Cardiac muscle cell (in vitro differentiated cells and primary cell): ENCODE data around the gene KIR2DL1. TPM values are rescaled to one million over a fixed set of nuclear protein-coding genes. Genes with fewer than 3 reads are reported as not detected.
"Not testable (repeated sequence)": the region's sequence is repeated elsewhere in the genome, so short reads cannot be mapped to it uniquely, and the experiment has no call there.

Experiments
- DNase-seq, 2 donors: peaks; one replicate each; pipeline versions ENCODE4 v3.0.0 to v3.0.0-alpha.2; 2010 to 2017; ENCODE audit warnings: low read depth in 1 of 2, low spot score in 1 of 2
- H3K27ac ChIP-seq: fragments of 200-600 bp; sonication (generic); 2 replicates; pipeline ENCODE4 v1.5.1; 2016
- H3K27me3 ChIP-seq: fragments of 200-600 bp; sonication (generic); 2 replicates; pipeline ENCODE4 v1.6.0; 2016; ENCODE audit warnings: control low read depth
- H3K36me3 ChIP-seq: fragments of 200-600 bp; sonication (generic); 2 replicates; pipeline ENCODE4 v1.5.1; 2016; ENCODE audit warnings: control low read depth
- H3K4me1 ChIP-seq: fragments of 200-600 bp; sonication (generic); 2 replicates; pipeline ENCODE4 v1.8.1; 2017; ENCODE audit warnings: low read depth, mild to moderate bottlenecking, mixed run types
- H3K4me3 ChIP-seq: fragments of 200-600 bp; sonication (generic); 2 replicates; pipeline ENCODE4 v1.5.1; 2016; ENCODE audit warnings: mild to moderate bottlenecking
- H3K9me3 ChIP-seq: fragments of 200-600 bp; sonication (generic); 2 replicates; pipeline ENCODE4 v1.5.1; 2017; ENCODE audit warnings: low read depth, mild to moderate bottlenecking, control low read depth
- CTCF ChIP-seq: IDR thresholded peaks from 2 replicates; pipeline ENCODE4 v1.5.1; 2012; ENCODE audit warnings: low read depth, mild to moderate bottlenecking, low read length
- polyA plus RNA-seq: library from polyadenylated mRNA; unstranded; fragments of >200 nt; fragmentation: Nextera tagmentation; extraction: Ambion mirVana; gene quantifications from 2 replicates; pipeline ENCODE4 v1.2.1, GENCODE V29; 2016
- total RNA-seq: library from RNA; depleted of rRNA; stranded (reverse); fragments of >200 nt; gene quantifications from 2 replicates; pipeline ENCODE4 v1.2.3, GENCODE V29; 2016

The KIR2DL1 gene
- total and polyA plus RNA-seq, 2 experiments from 2014 or later, result not detected

- no peak for TF ChIP-seq CTCF
- no peak overlapping the region for H3K27ac ChIP-seq
- H3K4me1 ChIP-seq, result no peaks in the 10 kb centered on the region
- no peak overlapping the region for H3K4me3 ChIP-seq
- no peaks in the 10 kb centered on the region for H3K27me3 ChIP-seq
- no peak for DNase-seq
- no peaks in the 10 kb centered on the region for H3K9me3 ChIP-seq
- no peaks in the 10 kb centered on the region for H3K36me3 ChIP-seq
Measured at GRCh38 chr19:54729416-54730188, 40.0 kb upstream of the KIR2DL1 start.

DNA sequence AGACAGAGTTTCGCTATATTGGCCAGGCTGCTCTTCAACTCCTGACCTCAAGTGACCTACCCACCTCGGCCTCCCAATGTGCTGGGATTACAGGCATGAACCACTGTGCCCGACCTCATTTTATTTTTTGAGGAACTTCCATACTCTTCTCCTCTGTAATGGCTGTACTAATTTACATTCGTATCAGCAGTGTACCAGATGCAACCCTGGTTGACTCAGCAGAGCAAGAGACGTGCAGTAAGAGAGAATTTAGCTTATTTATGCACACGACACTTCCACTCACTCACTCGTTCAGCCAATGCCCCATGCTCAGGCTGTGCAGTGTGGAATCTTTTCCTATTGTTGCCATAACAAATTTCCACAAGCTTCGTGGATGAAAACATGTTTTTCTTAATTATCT lies 38.4 kb upstream of the KIR2DL1 start:
- H3K4me1 ChIP-seq, result no peaks in the 10 kb centered on the region
- H3K27me3 ChIP-seq, result no peaks in the 10 kb centered on the region
- no peak overlapping the region for H3K4me3 ChIP-seq
- DNase-seq, result no peak
- TF ChIP-seq CTCF, result no peak
- H3K36me3 ChIP-seq, result no peaks in the 10 kb centered on the region
- H3K27ac ChIP-seq, result no peak overlapping the region
- H3K9me3 ChIP-seq, result no peaks in the 10 kb centered on the region

DNA sequence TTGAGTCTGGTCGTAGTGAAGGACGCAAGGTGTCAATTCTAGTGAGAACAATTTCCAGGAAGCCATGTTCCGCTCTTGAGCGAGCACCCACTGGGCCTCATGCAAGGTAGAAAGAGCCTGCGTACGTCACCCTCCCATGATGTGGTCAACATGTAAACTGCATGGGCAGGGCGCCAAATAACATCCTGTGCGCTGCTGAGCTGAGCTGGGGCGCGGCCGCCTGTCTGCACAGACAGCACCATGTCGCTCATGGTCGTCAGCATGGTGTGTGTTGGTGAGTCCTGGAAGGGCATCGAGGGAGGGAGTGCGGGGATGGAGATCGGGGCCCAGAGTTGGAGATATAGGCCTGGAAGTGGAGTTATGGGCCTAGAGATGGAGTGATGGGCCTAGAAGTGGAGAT lies 31.3 kb upstream of the KIR2DL1 start, which contains the start of gene KIR2DL3:
KIR2DL3 (plus strand) TSS at position 208 of the 400 bp plus-strand sequence; CDS start at position 241, 33 bp downstream.
- not testable (repeated sequence) for DNase-seq, H3K36me3 ChIP-seq, H3K9me3 ChIP-seq, H3K27me3 ChIP-seq, H3K4me1 ChIP-seq, H3K4me3 ChIP-seq, H3K27ac ChIP-seq

GRCh38 chr19:54738715-54739114 lies 30.9 kb upstream of the KIR2DL1 start:
- DNase-seq, result no peak
- Histone ChIP-seq H3K4me3 (no peak overlapping the region), H3K9me3 (no peaks in the 10 kb centered on the region), H3K4me1 (no peaks in the 10 kb centered on the region), H3K27ac (no peak overlapping the region), H3K27me3 (no peaks in the 10 kb centered on the region), H3K36me3 (no peaks in the 10 kb centered on the region)
- TF ChIP-seq CTCF, result no peak

- no peak for DNase-seq
- no peak overlapping the region for H3K27ac ChIP-seq
- H3K9me3 ChIP-seq, result no peaks in the 10 kb centered on the region
- TF ChIP-seq CTCF, result no peak
- no peaks in the 10 kb centered on the region for H3K4me1 ChIP-seq
- no peaks in the 10 kb centered on the region for H3K36me3 ChIP-seq
- no peaks in the 10 kb centered on the region for H3K27me3 ChIP-seq
- no peak overlapping the region for H3K4me3 ChIP-seq
Measured at GRCh38 chr19:54739587-54740497, 29.8 kb upstream of the KIR2DL1 start.

DNA sequence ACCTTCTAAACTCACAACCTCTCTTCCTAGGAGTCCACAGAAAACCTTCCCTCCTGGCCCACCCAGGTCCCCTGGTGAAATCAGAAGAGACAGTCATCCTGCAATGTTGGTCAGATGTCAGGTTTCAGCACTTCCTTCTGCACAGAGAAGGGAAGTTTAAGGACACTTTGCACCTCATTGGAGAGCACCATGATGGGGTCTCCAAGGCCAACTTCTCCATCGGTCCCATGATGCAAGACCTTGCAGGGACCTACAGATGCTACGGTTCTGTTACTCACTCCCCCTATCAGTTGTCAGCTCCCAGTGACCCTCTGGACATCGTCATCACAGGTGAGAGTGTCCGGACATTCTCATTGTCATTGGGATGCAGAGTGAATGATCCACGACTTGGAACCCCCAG lies 27.6 kb upstream of the KIR2DL1 start:
- H3K27ac ChIP-seq, H3K4me1 ChIP-seq, H3K27me3 ChIP-seq, DNase-seq, H3K36me3 ChIP-seq, H3K4me3 ChIP-seq, H3K9me3 ChIP-seq: not testable (repeated sequence)

- not testable (repeated sequence) for H3K27ac ChIP-seq, DNase-seq, H3K9me3 ChIP-seq, H3K27me3 ChIP-seq, H3K4me3 ChIP-seq, H3K4me1 ChIP-seq, H3K36me3 ChIP-seq
Measured at GRCh38 chr19:54744080-54744479, 25.5 kb upstream of the KIR2DL1 start.

DNA sequence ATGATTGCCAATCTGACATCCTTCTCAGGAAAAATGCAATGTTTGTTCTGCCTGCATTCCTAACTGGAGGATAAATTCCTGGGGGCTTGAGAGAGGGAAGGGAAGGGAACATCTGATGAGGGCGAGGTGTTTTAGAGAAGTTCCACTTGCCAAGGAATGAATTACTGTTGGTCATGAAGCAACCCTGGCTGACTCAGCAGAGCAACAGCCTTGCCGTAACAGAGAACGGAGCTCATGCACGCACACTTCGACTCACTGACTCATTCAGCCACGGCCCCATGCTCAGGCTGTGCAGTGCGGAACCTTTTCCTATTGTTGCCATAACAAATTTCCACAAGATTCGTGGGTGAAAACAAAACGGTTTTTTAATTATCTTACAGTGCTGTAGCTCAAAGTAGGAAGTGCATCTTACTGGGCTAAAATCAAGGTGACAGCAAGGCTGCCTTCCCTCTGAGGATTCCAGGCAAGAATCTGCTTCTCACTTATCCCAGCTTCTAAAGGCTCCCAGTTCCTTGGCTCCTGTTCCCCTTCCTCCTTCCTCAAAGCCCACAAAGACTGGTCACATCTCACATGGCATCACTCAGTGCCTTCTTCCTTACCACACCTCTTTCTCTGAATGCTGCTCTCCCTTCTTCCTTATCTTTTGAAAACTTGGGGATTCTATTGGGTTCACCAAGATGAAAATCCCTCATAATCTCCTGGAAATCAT lies 21.8 kb upstream of the KIR2DL1 start:
- not testable (repeated sequence) for DNase-seq, H3K27me3 ChIP-seq, H3K36me3 ChIP-seq, H3K4me3 ChIP-seq, H3K27ac ChIP-seq, H3K4me1 ChIP-seq, H3K9me3 ChIP-seq

GRCh38 chr19:54750276-54750675 lies 19.3 kb upstream of the KIR2DL1 start:
- H3K4me1 ChIP-seq, DNase-seq, H3K9me3 ChIP-seq, H3K36me3 ChIP-seq, H3K4me3 ChIP-seq, H3K27me3 ChIP-seq, H3K27ac ChIP-seq: not testable (repeated sequence)
